K562 treated with DMSO at 1 percent for 12 hours (cell line): ENCODE results near the gene ABCA12. TPM values are rescaled to one million over a fixed set of nuclear protein-coding genes. Genes with fewer than 3 reads are reported as not detected.

Source experiments
- total RNA-seq: library from RNA; unstranded; fragments of 300-600 nt; gene quantifications from 2 replicates; pipeline ENCODE4 v1.2.3, GENCODE V29; 2022; ENCODE audit not compliant: insufficient read depth

The ABCA12 gene
- not detected in 2 replicates for total RNA-seq

GRCh38 chr2:215138479-215138878 lies at the start of gene ABCA12:
TSS of gene ABCA12 (minus strand) at chr2:215138626. CDS start at chr2:215138208, 418 bp downstream.

Other genes starting within 250 kb of the ABCA12 start
- 116 and 125 TPM in 2 replicates for gene ATIC, start 173.4 kb upstream of the ABCA12 start, total RNA-seq